HG02973 (cell line): ENCODE results near the gene MBTD1.

Experiments used
- ATAC-seq: cut with Tn5 transposase; IDR thresholded peaks from one replicate; pipeline ENCODE4 v1.9.1; 2021; ENCODE audit warnings: moderate library complexity; ENCODE audit not compliant: unreplicated experiment

MBTD1 gene

DNA sequence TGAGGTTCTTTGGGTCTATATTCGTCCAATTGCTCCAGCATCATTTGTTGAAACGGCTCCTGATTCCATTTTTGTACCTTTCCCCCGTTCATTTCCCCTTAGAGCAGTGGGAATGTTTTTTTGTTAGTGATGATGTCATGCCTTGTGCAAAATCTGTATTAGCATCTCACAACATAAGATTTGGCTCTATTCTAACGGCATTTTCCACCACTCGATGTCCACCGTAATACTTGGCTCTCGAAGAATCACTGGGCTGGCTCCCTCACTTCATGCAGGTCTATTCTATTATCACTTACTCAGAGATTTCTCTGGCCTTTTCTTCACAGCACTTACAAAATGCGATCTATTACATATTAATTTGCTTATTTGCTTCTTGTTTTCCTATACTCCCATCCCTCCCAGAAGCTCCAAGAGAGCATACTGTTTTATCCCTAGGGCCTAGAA, 107.1 kb downstream of the MBTD1 start:
- ATAC-seq = no peak

DNA sequence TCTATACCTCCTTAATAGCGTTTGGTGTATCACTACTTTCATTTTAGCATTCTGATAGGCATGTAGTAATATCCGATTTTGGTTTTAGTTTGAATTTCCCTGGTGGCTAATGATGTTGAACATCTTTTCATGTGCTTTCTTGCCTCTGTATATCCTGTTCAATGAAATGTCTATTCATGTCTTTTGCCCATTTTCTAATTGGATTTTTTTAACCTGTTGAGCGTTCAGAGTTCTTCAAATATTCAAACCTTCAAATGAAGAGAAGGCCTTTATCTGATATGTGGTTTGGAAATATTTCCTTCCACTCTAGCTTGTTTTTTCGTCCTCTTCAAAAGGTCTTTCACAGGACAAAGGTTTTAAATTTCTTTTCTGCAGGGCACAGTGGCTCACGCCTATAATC, 108.9 kb downstream of the MBTD1 start:
- no peak for ATAC-seq

DNA sequence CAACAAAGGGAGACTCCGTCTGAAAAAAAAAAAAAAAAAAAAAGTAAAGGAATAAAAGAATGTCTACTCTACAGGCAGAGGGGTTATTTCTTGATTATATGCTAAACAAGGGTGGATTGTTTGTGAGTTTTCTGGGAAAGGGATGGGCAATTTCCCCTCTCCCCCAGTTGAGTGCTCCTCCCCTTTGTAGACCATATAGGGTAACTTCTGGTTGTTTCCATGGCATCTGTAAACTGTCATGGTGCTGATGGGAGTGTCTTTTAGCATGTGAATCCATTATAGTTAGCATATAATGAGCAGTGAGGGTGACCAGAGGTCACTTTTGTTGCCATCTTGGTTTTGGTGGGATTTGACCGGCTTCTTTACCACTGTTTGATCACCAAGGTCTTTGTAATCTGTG, 110.7 kb downstream of the MBTD1 start:
- ATAC-seq = no peak

DNA sequence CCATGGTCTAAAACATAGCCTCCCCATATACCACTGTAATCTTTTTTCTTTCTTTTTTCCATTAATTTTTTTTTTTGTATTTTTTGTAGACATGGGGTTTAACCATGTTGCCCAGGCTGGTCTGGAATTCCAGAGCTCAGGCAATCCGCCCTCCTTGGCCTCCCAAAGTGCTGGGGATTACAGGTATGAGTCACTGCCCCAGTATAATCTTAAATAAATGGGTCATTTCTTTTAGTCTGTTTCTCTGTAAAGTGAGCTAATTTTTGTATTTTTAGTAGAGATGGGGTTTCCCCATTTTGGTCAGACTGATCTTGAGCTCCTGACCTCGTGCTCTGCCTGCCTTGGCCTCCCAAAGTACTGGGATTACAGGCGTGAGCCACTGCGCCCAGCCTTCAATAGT, 112.2 kb downstream of the MBTD1 start:
- no peak for ATAC-seq

DNA sequence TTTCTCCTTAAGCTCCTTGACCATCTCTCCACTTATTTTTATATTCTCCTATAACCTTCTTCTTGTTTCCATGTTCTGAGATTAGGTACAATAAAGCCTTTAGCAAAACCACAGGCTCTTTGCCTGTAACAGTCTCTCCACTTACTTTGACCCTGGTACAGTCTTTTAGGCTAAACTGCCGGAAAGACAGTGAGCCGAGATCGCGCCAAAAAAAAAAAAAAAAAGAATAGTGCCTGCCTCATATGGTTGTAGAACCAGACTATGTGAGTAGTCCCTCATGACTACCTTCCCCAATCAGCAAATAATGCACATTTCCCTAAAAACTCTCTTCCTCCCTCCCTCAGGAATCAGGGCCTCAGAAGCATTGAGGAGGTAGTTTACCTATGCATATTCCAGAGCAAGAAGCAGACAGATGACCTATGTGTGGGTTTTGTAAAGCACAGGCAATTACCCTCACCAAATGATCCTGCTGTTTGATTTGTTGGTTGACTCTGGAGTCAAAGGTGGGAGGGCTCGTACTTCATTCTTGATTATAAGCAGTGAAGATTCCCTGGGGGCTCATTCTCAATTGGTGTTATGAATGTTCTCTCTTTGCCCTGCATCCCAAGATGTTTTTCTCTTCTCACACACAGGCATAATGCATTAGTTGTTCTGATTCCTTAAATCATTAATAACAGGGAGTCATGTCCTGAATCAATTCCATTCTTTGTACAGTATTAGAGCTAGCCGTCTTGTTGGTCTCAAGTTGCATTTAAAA, 115.4 kb downstream of the MBTD1 start:
- no peak for ATAC-seq

DNA sequence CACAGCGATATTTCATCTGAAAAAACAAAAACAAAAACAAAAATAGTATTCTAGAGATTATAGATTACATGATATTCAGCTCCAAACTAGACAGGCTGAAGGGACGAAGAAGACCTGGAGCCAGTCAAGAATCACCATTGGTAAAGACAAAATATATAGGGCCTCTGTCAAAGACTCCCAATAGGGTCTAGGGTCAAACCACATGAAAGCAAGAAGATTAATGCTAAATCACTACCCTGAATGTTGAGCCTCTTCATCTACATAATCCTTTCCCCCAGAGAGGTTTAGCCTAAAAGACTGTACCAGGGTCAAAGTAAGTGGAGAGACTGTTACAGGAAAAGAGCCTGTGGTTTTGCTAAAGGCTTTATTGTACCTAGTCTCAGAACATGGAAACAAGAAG, 117.3 kb downstream of the MBTD1 start:
- ATAC-seq = no peak

DNA sequence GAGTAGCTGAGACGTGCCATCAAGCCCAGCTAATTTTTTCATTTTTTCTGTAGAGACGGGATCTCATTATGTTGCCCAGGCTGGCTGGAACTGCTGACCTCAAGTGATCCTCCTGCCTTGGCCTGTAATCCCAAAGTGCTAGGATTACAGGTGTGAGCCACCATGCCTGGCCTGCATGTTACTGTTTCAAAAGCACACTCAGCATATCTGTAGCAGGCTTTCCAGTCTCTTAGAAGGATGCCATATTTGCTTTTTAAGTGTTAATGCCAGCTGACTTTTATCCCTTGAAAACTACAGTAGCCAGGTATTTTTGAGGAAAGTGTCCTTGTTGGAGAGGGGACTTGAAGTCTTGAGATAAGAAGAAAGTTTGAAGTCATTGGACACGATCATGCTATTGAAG, 123.9 kb downstream of the MBTD1 start:
- no peak for ATAC-seq

DNA sequence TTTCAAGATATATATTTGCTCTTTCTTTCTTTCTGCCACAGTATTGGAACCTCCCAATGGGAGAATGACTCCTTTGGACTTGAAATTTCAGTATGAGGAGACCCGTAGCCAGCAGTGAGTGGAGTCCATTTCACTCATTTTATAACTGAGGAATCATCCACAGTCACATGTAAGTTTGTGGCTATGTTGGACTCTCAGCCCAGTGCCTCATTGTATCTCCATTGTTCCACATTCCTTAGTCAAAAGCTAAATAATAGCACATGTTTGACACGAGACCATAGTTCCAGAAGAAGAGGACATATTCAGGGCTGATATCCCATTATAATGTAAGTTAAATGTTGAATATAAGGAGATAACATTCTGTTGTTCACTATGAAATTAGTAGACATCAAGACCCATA, 126.5 kb downstream of the MBTD1 start:
- ATAC-seq = no peak

DNA sequence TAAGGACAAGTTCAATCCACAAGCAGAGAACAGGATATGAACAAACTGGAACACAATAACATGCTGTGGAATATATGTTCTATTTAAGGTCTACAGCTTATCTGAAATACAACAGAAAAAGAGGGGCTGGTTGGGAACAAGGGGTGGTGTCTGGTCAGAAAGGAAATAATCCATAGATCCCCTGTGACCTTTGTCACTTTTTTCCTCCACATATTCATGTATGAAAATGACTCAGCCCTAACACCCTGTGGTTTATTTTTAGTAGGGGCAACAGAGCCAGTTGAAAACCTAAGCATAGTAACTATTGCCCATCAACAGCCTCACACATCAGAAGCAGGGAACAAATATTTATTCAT, 126.9 kb downstream of the MBTD1 start:
- peak; percentile 67 for ATAC-seq

DNA sequence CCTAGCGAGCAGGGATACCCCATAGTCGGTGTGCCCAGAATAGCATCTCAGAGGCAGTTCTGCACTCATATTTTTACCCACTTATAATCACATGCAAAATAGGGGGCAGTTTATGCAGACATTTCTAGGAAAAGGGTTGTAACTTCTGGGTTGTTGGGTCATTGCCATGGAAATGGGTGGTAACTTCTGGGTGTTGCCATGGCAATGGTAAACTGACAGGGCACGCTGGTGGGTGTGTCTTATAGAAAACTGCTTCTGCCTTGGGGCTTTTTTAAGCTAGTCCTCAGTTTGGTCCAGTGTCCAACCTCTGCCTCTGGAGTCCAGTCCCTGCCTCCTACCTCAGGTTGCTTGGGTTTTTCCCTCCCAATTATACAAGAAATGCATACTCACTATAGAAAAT, 131.8 kb downstream of the MBTD1 start:
- no peak for ATAC-seq
